ENCODE data around the gene TUT7.

Gene TUT7

GRCh38 chr9:86248746-86249145 lies 105.5 kb downstream of the TUT7 start:
- DNase-seq = no peak

GRCh38 chr9:86246752-86247161 lies 107.5 kb downstream of the TUT7 start:
- DNase-seq = peak in 2 of 3 experiments; percentile 1 to 27

GRCh38 chr9:86242071-86242470 lies 112.1 kb downstream of the TUT7 start:
- DNase-seq = no peak

- DNase-seq = no peak
Measured at GRCh38 chr9:86241216-86241615, 113.0 kb downstream of the TUT7 start.

- peak in 1 of 3 experiments; percentile 32 for DNase-seq
Measured at GRCh38 chr9:86238861-86239770, 115.1 kb downstream of the TUT7 start.
